HEK293T (cell line): Measurements from ENCODE around the gene NGB.

Experiments
- CTCF ChIA-PET: fragments of 350-600 bp; formaldehyde crosslinking; extraction: SDS; loops from one replicate; lab custom pipeline; 2021; ENCODE audit warnings: antibody characterized with exemption, inconsistent platforms; lab: Yijun Ruan, JAX
- POLR2A ChIA-PET: fragments of 350-600 bp; formaldehyde crosslinking; extraction: SDS; loops from one replicate; lab custom pipeline; 2020; ENCODE audit warnings: antibody characterized with exemption, inconsistent platforms; lab: Yijun Ruan, JAX
- DNase-seq: peaks from one replicate; pipeline ENCODE4 v3.0.0; 2012; ENCODE audit warnings: mixed read lengths; ENCODE audit errors: extremely low spot score
- ARNT ChIP-seq: fragments of 450-650 bp; IDR thresholded peaks from 2 replicates; pipeline ENCODE4 v1.6.1; 2017; ENCODE audit warnings: mild to moderate bottlenecking
- BHLHE40 ChIP-seq: fragments of 450-650 bp; IDR thresholded peaks from 2 replicates; pipeline ENCODE4 v1.6.1; 2016; ENCODE audit warnings: mild to moderate bottlenecking, moderate library complexity, borderline replicate concordance
- CTBP1 ChIP-seq: fragments of 450-650 bp; IDR thresholded peaks from 2 replicates; pipeline ENCODE4 v1.6.1; 2016; ENCODE audit warnings: borderline replicate concordance
- ELF4 ChIP-seq: fragments of 450-650 bp; IDR thresholded peaks from 2 replicates; pipeline ENCODE4 v1.6.1; 2017; ENCODE audit warnings: antibody characterized with exemption
- FOXA1 ChIP-seq: fragments of 450-650 bp; IDR thresholded peaks from 2 replicates; pipeline ENCODE4 v1.6.1; 2016; ENCODE audit warnings: mild to moderate bottlenecking
- FOXK2 ChIP-seq: fragments of 450-650 bp; IDR thresholded peaks from 2 replicates; pipeline ENCODE4 v1.6.1; 2016; ENCODE audit warnings: mild to moderate bottlenecking
- FOXM1 ChIP-seq: fragments of 450-650 bp; IDR thresholded peaks from 2 replicates; pipeline ENCODE4 v1.6.1; 2017; ENCODE audit warnings: mild to moderate bottlenecking, borderline replicate concordance
- HDGF ChIP-seq: fragments of 450-650 bp; IDR thresholded peaks from 2 replicates; pipeline ENCODE4 v1.6.1; 2017; ENCODE audit warnings: antibody characterized with exemption, borderline replicate concordance
- L3MBTL2 ChIP-seq: fragments of 450-650 bp; conservative IDR thresholded peaks from 2 replicates; pipeline ENCODE4 v1.6.1; 2016; ENCODE audit warnings: mild to moderate bottlenecking
- LEF1 ChIP-seq: fragments of 450-650 bp; IDR thresholded peaks from 2 replicates; pipeline ENCODE4 v1.6.1; 2017; ENCODE audit warnings: mild to moderate bottlenecking, borderline replicate concordance
- NFRKB ChIP-seq: fragments of 450-650 bp; IDR thresholded peaks from 2 replicates; pipeline ENCODE4 v1.6.1; 2016; ENCODE audit warnings: mild to moderate bottlenecking, moderate library complexity
- PKNOX1 ChIP-seq: fragments of 450-650 bp; IDR thresholded peaks from 2 replicates; pipeline ENCODE4 v1.6.1; 2016
- SP1 ChIP-seq: fragments of 450-650 bp; IDR thresholded peaks from 2 replicates; pipeline ENCODE4 v1.6.1; 2017
- SUZ12 ChIP-seq: fragments of 450-650 bp; IDR thresholded peaks from 2 replicates; pipeline ENCODE4 v1.6.1; 2016; ENCODE audit warnings: mild to moderate bottlenecking
- TARDBP ChIP-seq: fragments of 450-650 bp; IDR thresholded peaks from 2 replicates; pipeline ENCODE4 v1.6.1; 2016
- ZNF384 ChIP-seq: fragments of 450-650 bp; IDR thresholded peaks from 2 replicates; pipeline ENCODE4 v1.6.1; 2016

NGB gene

GRCh38 chr14:77278461-77279230 is 7.6 kb upstream of the NGB start:
- CTCF ChIA-PET: no interaction called here
- TF ChIP-seq PKNOX1 (no peak), BHLHE40 (no peak), ZNF384 (no peak), FOXA1 (no peak), L3MBTL2 (no peak), FOXM1 (no peak), HDGF (no peak), LEF1 (no peak)
- DNase-seq: no peak
- POLR2A ChIA-PET: no interaction called here

GRCh38 chr14:77276959-77277358 is 6.0 kb upstream of the NGB start:
- POLR2A ChIA-PET: interaction anchor here (1.1 kb wide), 1 partner anchor 180 kb away, joined by 4 read pairs; the partner anchor contains the start of gene VIPAS39
- CTCF ChIA-PET: no interaction called here

GRCh38 chr14:77276295-77276935 is 5.4 kb upstream of the NGB start:
- ChIA-PET CTCF (no interaction called here), POLR2A (interaction anchor here (1.1 kb wide), 1 partner anchor 181 kb away, joined by 4 read pairs; the partner anchor contains the start of gene VIPAS39)
- DNase-seq: no peak
- TF ChIP-seq TARDBP: no peak
- TF ChIP-seq ARNT: no peak
- no peak for TF ChIP-seq ELF4
- TF ChIP-seq FOXM1: no peak
- TF ChIP-seq CTBP1: no peak
- TF ChIP-seq SUZ12: no peak
- TF ChIP-seq LEF1: no peak
- no peak for TF ChIP-seq SP1
- no peak for TF ChIP-seq NFRKB
- no peak for TF ChIP-seq L3MBTL2
- no peak for TF ChIP-seq FOXK2

More at GRCh38 chr14:77276959-77277358, 6.0 kb upstream of the NGB start:
- TF ChIP-seq SUZ12: no peak
- no peak for TF ChIP-seq CTBP1
- no peak for TF ChIP-seq L3MBTL2
- no peak for TF ChIP-seq ELF4
- no peak for TF ChIP-seq ZNF384
- no peak for TF ChIP-seq BHLHE40
- no peak for TF ChIP-seq SP1
- no peak for TF ChIP-seq PKNOX1
- TF ChIP-seq NFRKB: no peak
- no peak for TF ChIP-seq FOXA1
- no peak for TF ChIP-seq ARNT
- TF ChIP-seq TARDBP: no peak
- TF ChIP-seq LEF1: no peak
- no peak for TF ChIP-seq FOXM1
- DNase-seq: no peak

- ChIA-PET CTCF (no interaction called here), POLR2A (no interaction called here)
- no peak for DNase-seq
- TF ChIP-seq SP1: no peak
- no peak for TF ChIP-seq ZNF384
- TF ChIP-seq ELF4: no peak
- no peak for TF ChIP-seq ARNT
- TF ChIP-seq PKNOX1: no peak
- no peak for TF ChIP-seq CTBP1
- no peak for TF ChIP-seq L3MBTL2
- TF ChIP-seq FOXM1: no peak
- no peak for TF ChIP-seq HDGF
- no peak for TF ChIP-seq BHLHE40
- TF ChIP-seq SUZ12: no peak
- TF ChIP-seq FOXA1: no peak
- no peak for TF ChIP-seq FOXK2
- TF ChIP-seq TARDBP: no peak
- TF ChIP-seq NFRKB: no peak
- no peak for TF ChIP-seq LEF1
Measured at GRCh38 chr14:77275601-77276017, 4.6 kb upstream of the NGB start.

GRCh38 chr14:77275041-77275580 is 4.1 kb upstream of the NGB start:
- no peak for DNase-seq
- ChIA-PET POLR2A (no interaction called here), CTCF (no interaction called here)
- no peak for TF ChIP-seq LEF1

GRCh38 chr14:77273796-77274195 is 2.8 kb upstream of the NGB start:
- TF ChIP-seq NFRKB (no peak), TARDBP (no peak), BHLHE40 (no peak), CTBP1 (no peak), ZNF384 (no peak), PKNOX1 (no peak)
- ChIA-PET CTCF (no interaction called here), POLR2A (no interaction called here)
- DNase-seq: no peak
